WTC11 (cell line): Measurements from ENCODE around the gene TNFRSF1B. TPM values are rescaled to one million over a fixed set of nuclear protein-coding genes. Genes with fewer than 3 reads are reported as not detected.

Source experiments
- ATAC-seq: fragments of 200-7000 bp; cut with Tn5 transposase; 2 replicates; pipeline ENCODE4 v1.10.0; 2021; ENCODE audit warnings: mild to moderate bottlenecking, moderate library complexity
- CTCF ChIA-PET: fragments of 300-600 bp; sonication (Branson Sonifier 250); formaldehyde crosslinking; loops from one replicate; lab custom pipeline; 2021; ENCODE audit warnings: antibody characterized with exemption; lab: Charles Lee
- POLR2A ChIA-PET: fragments of 350-600 bp; sonication (Branson Sonifier 250); formaldehyde crosslinking; loops from one replicate; lab custom pipeline; 2021; ENCODE audit warnings: antibody characterized with exemption; lab: Charles Lee
- DNase-seq: peaks from one replicate; pipeline ENCODE4 v3.0.0; 2021; ENCODE audit warnings: low spot score
- H3K27ac Mint-ChIP-seq: 2 replicates; pipeline ENCODE4 v1.8.0; 2021; ENCODE audit warnings: mixed read lengths
- H3K27me3 Mint-ChIP-seq: 2 replicates; pipeline ENCODE4 v1.8.0; 2021; ENCODE audit warnings: low read depth, mild to moderate bottlenecking, moderate library complexity, mixed read lengths
- H3K36me3 Mint-ChIP-seq: 2 replicates; pipeline ENCODE4 v1.8.0; 2021; ENCODE audit warnings: mixed read lengths
- H3K4me1 Mint-ChIP-seq: 2 replicates; pipeline ENCODE4 v1.8.0; 2022; ENCODE audit warnings: mixed read lengths
- H3K4me3 Mint-ChIP-seq: 2 replicates; pipeline ENCODE4 v1.8.0; 2021; ENCODE audit warnings: mild to moderate bottlenecking, moderate library complexity, mixed read lengths
- H3K9me3 Mint-ChIP-seq: 2 replicates; pipeline ENCODE4 v1.8.0; 2021; ENCODE audit warnings: mixed read lengths
- CREB1 ChIP-seq: sonication (generic); formaldehyde crosslinking; IDR thresholded peaks from 2 replicates; pipeline ENCODE4 v1.8.0; 2023; ENCODE audit warnings: mild to moderate bottlenecking, missing genetic modification reagents
- ETV6 ChIP-seq: sonication (generic); formaldehyde crosslinking; IDR thresholded peaks from 2 replicates; pipeline ENCODE4 v1.8.1; 2022; ENCODE audit warnings: mild to moderate bottlenecking, missing genetic modification reagents
- GRHL2 ChIP-seq: fragments of 250-450 bp; sonication (Bioruptor Pico); IDR thresholded peaks from 2 replicates; pipeline ENCODE4 v1.8.0; 2022; ENCODE audit warnings: mild to moderate bottlenecking, moderate library complexity; ENCODE audit not compliant: insufficient replicate concordance, severe bottlenecking
- GTF2I ChIP-seq: fragments of 250-450 bp; sonication (Bioruptor Pico); conservative IDR thresholded peaks from 2 replicates; pipeline ENCODE4 v1.4.0; 2021; ENCODE audit warnings: mild to moderate bottlenecking
- JAZF1 ChIP-seq: fragments of 250-450 bp; sonication (Bioruptor Pico); IDR thresholded peaks from 2 replicates; pipeline ENCODE4 v1.9.0; 2021; ENCODE audit warnings: moderate library complexity, mild to moderate bottlenecking, inconsistent platforms
- KAT7 ChIP-seq: sonication (generic); formaldehyde crosslinking; IDR thresholded peaks from 2 replicates; pipeline ENCODE4 v1.8.1; 2023; ENCODE audit warnings: missing genetic modification reagents, mild to moderate bottlenecking, borderline replicate concordance
- NFE2L1 ChIP-seq: sonication (generic); formaldehyde crosslinking; IDR thresholded peaks from 2 replicates; pipeline ENCODE4 v1.8.1; 2023; ENCODE audit warnings: missing genetic modification reagents
- RORB ChIP-seq: fragments of 250-450 bp; sonication (Bioruptor Pico); IDR thresholded peaks from 2 replicates; pipeline ENCODE4 v1.9.0; 2021; ENCODE audit warnings: mild to moderate bottlenecking
- TEAD4 ChIP-seq: sonication (generic); formaldehyde crosslinking; IDR thresholded peaks from 2 replicates; pipeline ENCODE4 v1.8.0; 2022; ENCODE audit warnings: mild to moderate bottlenecking, missing genetic modification reagents
- ZBTB21 ChIP-seq: sonication (generic); formaldehyde crosslinking; IDR thresholded peaks from 2 replicates; pipeline ENCODE4 v1.8.1; 2023; ENCODE audit warnings: mild to moderate bottlenecking, missing genetic modification reagents, borderline replicate concordance
- ZNF121 ChIP-seq: sonication (generic); formaldehyde crosslinking; IDR thresholded peaks from 2 replicates; pipeline ENCODE4 v1.8.0; 2023; ENCODE audit warnings: missing genetic modification reagents
- ZNF317 ChIP-seq: sonication (generic); formaldehyde crosslinking; IDR thresholded peaks from 2 replicates; pipeline ENCODE4 v1.8.1; 2023; ENCODE audit warnings: low read depth, mild to moderate bottlenecking, moderate library complexity, missing genetic modification reagents, borderline replicate concordance
- ZNF416 ChIP-seq: fragments of 250-450 bp; sonication (Bioruptor Pico); IDR thresholded peaks from 2 replicates; pipeline ENCODE4 v1.9.0; 2021; ENCODE audit warnings: mild to moderate bottlenecking, inconsistent platforms
- total RNA-seq: library from RNA; stranded (reverse); gene quantifications from 3 replicates; pipeline ENCODE4 v1.2.3, GENCODE V29; 2021
- TF ChIP-seq, protein P1 (sequence below): fragments of 250-450 bp; sonication (Bioruptor Pico); IDR thresholded peaks from 2 replicates; pipeline ENCODE4 v1.9.0; 2021; ENCODE audit warnings: mild to moderate bottlenecking, borderline replicate concordance
- TF ChIP-seq, protein P2 (sequence below): sonication (generic); formaldehyde crosslinking; IDR thresholded peaks from 2 replicates; pipeline ENCODE4 v1.8.1; 2023; ENCODE audit warnings: mild to moderate bottlenecking, missing genetic modification reagents, borderline replicate concordance
- TF ChIP-seq, protein P3 (sequence below): sonication (generic); formaldehyde crosslinking; IDR thresholded peaks from 2 replicates; pipeline ENCODE4 v1.8.0; 2023; ENCODE audit warnings: missing genetic modification reagents
- TF ChIP-seq, protein P4 (sequence below): sonication (generic); formaldehyde crosslinking; IDR thresholded peaks from 2 replicates; pipeline ENCODE4 v1.8.0; 2023; ENCODE audit warnings: missing genetic modification reagents, mild to moderate bottlenecking, borderline replicate concordance

The TNFRSF1B gene
- total RNA-seq, 1 experiment from 2014 or later, result 2.7 TPM

DNA sequence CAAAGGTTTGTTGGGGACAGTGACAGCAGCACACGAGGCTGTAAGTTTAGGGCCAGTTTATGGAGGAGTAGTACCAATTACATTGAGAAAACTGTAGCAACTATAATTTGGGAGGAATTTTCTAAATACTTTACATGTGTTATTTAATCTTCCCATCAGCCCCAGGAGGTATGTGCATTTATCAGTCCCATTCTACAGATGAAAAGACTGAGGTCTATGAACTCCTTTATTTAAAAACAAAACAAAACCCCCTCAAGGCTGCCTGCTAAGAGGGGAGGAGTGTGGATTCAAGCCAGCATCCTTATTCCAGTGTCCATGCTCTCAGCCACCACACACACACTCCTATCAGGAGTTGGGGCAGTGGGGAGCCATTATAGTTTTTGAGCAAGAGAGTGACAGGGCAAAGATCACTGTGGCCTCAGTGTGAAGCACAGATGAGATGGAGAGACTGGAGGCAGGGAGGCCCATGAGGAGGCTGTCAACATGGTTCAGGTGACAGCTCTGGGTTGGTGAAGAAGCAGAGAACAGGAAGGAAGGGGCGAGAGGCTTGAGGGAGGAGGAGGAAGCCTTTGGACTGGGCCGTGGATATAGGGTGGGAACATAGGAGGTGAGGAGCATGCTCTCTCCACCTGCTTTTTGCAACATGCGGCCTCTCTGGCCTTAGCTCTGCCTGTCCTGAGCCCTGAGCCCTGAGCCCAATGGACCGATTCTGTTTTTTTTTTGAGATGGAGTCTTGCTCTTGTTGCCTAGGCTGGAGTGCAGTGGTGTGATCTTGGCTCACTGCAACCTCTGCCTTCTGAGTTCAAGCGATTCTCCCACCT, 9.7 kb downstream of the TNFRSF1B start (continued):
- TF ChIP-seq KAT7 (CRISPR knock-in tag), result no peak

DNA sequence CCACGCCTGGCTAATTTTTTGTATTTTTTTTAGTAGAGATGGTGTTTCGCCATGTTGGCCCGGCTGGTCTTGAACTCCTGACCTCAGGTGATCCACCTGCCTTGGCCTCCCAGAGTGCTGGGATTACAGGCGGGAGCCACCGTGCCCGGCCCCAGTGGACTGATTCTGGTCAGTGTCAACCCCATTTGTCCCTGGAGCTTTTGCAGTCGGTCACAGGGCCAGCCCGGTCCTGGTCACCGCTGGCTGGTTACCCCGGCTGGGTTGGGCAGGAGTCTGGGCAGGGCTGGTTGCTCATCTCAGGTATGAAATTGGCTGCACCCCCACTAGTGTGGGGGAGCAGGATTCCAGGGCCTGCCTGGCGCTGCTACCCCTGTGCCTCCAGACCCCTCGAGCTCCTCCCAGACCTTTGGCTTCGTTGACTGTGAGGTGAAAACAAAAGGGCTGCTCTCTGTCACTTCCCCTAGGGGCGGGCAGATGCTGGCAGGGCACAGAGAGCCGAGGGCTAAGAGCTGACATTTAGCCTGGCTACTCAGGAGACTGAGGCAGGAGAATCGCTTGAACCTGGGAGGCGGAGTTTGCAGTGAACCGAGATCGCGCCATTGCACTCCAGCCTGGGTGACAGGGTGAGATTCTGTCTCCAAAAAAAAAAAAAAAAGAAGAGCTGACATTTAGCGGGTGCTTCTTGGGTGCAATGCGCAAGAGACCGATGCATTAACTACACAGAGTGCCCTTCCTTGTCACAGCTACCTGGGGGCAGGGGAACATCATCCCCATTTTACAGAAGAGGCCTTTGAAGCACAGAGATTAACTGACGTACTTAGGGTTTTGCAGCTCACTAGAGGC, 10.6 kb downstream of the TNFRSF1B start:
- TF ChIP-seq ZNF317 (CRISPR knock-in tag) (no peak), ZNF416 (CRISPR knock-in tag) (no peak)
- TF ChIP-seq, all 79 proteins: peak for 0
- Mint-ChIP-seq H3K36me3 (no peaks in the 10 kb centered on the region), H3K4me1 (peaks cover 27% of the 10 kb centered on the region), H3K9me3 (no peaks in the 10 kb centered on the region), H3K27me3 (no peaks in the 10 kb centered on the region; the same call in 1 of the 2 replicates), H3K4me3 (no peak overlapping the region), H3K27ac (no peak overlapping the region)
- POLR2A ChIA-PET, result interaction anchor here (0.6 to 1.5 kb wide), 3 partner anchors 9 to 79 kb away, joined by 3 to 4 read pairs (median 4); no protein-coding TSS in a partner anchor
- ATAC-seq, result peak; percentile 43
- DNase-seq, result no peak
- CTCF ChIA-PET, result interaction anchor here (0.9 to 2.3 kb wide), 10 partner anchors 9 to 128 kb away, joined by 3 to 16 read pairs (median 6); no protein-coding TSS in a partner anchor

DNA sequence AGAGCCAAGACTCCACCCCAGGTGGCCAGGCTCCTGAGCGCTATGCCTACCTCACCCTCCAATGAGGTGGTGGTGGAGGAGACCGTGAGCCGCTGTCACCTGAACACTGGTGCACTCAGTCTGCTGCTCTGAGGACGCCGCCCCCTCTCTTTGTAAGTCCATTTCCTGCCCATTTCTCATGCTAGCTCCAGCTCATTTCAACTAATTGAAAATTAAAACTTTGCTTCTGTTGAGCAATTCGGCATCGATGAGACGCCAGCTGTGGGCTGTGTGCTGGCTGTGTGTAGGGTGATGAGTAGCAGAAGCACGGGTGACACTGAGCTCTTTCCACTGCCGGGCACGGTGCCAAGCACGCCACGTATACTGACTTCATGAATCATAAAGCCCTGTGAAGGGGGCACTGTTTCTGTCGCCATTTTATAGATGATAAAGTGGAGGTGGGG, 11.2 kb downstream of the TNFRSF1B start:
- no peaks in the 10 kb centered on the region for H3K36me3 Mint-ChIP-seq
- H3K27me3 Mint-ChIP-seq, result no peaks in the 10 kb centered on the region; the same call in 1 of the 2 replicates
- H3K9me3 Mint-ChIP-seq, result no peaks in the 10 kb centered on the region
- peak; percentile 51 for ATAC-seq
- H3K4me1 Mint-ChIP-seq, result peaks cover 30% of the 10 kb centered on the region
- ChIA-PET CTCF (interaction anchor here (0.9 to 2.3 kb wide), 9 partner anchors 10 to 128 kb away, joined by 3 to 16 read pairs (median 6); no protein-coding TSS in a partner anchor), POLR2A (interaction anchor here (1.5 kb wide), 2 partner anchors 9 to 18 kb away, joined by 3 to 4 read pairs; no protein-coding TSS in a partner anchor)
- H3K4me3 Mint-ChIP-seq, result no peak overlapping the region
- DNase-seq, result no peak
- H3K27ac Mint-ChIP-seq, result no peak overlapping the region
- no peak for TF ChIP-seq ZNF121 (CRISPR knock-in tag)
- TF ChIP-seq JAZF1, result no peak
- TF ChIP-seq ZBTB21, result no peak
- TF ChIP-seq, protein P1, sequence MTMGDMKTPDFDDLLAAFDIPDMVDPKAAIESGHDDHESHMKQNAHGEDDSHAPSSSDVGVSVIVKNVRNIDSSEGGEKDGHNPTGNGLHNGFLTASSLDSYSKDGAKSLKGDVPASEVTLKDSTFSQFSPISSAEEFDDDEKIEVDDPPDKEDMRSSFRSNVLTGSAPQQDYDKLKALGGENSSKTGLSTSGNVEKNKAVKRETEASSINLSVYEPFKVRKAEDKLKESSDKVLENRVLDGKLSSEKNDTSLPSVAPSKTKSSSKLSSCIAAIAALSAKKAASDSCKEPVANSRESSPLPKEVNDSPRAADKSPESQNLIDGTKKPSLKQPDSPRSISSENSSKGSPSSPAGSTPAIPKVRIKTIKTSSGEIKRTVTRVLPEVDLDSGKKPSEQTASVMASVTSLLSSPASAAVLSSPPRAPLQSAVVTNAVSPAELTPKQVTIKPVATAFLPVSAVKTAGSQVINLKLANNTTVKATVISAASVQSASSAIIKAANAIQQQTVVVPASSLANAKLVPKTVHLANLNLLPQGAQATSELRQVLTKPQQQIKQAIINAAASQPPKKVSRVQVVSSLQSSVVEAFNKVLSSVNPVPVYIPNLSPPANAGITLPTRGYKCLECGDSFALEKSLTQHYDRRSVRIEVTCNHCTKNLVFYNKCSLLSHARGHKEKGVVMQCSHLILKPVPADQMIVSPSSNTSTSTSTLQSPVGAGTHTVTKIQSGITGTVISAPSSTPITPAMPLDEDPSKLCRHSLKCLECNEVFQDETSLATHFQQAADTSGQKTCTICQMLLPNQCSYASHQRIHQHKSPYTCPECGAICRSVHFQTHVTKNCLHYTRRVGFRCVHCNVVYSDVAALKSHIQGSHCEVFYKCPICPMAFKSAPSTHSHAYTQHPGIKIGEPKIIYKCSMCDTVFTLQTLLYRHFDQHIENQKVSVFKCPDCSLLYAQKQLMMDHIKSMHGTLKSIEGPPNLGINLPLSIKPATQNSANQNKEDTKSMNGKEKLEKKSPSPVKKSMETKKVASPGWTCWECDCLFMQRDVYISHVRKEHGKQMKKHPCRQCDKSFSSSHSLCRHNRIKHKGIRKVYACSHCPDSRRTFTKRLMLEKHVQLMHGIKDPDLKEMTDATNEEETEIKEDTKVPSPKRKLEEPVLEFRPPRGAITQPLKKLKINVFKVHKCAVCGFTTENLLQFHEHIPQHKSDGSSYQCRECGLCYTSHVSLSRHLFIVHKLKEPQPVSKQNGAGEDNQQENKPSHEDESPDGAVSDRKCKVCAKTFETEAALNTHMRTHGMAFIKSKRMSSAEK, result no peak
- TF ChIP-seq RORB (CRISPR knock-in tag), result no peak
- TF ChIP-seq GRHL2 (CRISPR knock-in tag), result no peak
- TF ChIP-seq, protein P2, sequence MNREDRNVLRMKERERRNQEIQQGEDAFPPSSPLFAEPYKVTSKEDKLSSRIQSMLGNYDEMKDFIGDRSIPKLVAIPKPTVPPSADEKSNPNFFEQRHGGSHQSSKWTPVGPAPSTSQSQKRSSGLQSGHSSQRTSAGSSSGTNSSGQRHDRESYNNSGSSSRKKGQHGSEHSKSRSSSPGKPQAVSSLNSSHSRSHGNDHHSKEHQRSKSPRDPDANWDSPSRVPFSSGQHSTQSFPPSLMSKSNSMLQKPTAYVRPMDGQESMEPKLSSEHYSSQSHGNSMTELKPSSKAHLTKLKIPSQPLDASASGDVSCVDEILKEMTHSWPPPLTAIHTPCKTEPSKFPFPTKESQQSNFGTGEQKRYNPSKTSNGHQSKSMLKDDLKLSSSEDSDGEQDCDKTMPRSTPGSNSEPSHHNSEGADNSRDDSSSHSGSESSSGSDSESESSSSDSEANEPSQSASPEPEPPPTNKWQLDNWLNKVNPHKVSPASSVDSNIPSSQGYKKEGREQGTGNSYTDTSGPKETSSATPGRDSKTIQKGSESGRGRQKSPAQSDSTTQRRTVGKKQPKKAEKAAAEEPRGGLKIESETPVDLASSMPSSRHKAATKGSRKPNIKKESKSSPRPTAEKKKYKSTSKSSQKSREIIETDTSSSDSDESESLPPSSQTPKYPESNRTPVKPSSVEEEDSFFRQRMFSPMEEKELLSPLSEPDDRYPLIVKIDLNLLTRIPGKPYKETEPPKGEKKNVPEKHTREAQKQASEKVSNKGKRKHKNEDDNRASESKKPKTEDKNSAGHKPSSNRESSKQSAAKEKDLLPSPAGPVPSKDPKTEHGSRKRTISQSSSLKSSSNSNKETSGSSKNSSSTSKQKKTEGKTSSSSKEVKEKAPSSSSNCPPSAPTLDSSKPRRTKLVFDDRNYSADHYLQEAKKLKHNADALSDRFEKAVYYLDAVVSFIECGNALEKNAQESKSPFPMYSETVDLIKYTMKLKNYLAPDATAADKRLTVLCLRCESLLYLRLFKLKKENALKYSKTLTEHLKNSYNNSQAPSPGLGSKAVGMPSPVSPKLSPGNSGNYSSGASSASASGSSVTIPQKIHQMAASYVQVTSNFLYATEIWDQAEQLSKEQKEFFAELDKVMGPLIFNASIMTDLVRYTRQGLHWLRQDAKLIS (CRISPR knock-in tag), result no peak
- TF ChIP-seq GTF2I (CRISPR knock-in tag), result no peak
- TF ChIP-seq, protein P3, sequence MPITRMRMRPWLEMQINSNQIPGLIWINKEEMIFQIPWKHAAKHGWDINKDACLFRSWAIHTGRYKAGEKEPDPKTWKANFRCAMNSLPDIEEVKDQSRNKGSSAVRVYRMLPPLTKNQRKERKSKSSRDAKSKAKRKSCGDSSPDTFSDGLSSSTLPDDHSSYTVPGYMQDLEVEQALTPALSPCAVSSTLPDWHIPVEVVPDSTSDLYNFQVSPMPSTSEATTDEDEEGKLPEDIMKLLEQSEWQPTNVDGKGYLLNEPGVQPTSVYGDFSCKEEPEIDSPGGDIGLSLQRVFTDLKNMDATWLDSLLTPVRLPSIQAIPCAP (CRISPR knock-in tag), result no peak
- no peak for TF ChIP-seq CREB1 (CRISPR knock-in tag)
- no peak for TF ChIP-seq TEAD4
- TF ChIP-seq ETV6 (CRISPR knock-in tag), result no peak
- TF ChIP-seq NFE2L1, result no peak
- TF ChIP-seq, protein P4, sequence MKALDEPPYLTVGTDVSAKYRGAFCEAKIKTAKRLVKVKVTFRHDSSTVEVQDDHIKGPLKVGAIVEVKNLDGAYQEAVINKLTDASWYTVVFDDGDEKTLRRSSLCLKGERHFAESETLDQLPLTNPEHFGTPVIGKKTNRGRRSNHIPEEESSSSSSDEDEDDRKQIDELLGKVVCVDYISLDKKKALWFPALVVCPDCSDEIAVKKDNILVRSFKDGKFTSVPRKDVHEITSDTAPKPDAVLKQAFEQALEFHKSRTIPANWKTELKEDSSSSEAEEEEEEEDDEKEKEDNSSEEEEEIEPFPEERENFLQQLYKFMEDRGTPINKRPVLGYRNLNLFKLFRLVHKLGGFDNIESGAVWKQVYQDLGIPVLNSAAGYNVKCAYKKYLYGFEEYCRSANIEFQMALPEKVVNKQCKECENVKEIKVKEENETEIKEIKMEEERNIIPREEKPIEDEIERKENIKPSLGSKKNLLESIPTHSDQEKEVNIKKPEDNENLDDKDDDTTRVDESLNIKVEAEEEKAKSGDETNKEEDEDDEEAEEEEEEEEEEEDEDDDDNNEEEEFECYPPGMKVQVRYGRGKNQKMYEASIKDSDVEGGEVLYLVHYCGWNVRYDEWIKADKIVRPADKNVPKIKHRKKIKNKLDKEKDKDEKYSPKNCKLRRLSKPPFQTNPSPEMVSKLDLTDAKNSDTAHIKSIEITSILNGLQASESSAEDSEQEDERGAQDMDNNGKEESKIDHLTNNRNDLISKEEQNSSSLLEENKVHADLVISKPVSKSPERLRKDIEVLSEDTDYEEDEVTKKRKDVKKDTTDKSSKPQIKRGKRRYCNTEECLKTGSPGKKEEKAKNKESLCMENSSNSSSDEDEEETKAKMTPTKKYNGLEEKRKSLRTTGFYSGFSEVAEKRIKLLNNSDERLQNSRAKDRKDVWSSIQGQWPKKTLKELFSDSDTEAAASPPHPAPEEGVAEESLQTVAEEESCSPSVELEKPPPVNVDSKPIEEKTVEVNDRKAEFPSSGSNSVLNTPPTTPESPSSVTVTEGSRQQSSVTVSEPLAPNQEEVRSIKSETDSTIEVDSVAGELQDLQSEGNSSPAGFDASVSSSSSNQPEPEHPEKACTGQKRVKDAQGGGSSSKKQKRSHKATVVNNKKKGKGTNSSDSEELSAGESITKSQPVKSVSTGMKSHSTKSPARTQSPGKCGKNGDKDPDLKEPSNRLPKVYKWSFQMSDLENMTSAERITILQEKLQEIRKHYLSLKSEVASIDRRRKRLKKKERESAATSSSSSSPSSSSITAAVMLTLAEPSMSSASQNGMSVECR, result no peak
